Endodermal cell (in vitro differentiated cells): ENCODE measurements around the gene CGREF1. TPM values are rescaled to one million over a fixed set of nuclear protein-coding genes. Genes with fewer than 3 reads are reported as not detected.

ENCODE experiments used
- DNase-seq: peaks from one replicate; pipeline ENCODE4 v3.0.0-alpha.2; 2017
- H3K27ac ChIP-seq: 2 replicates; pipeline ENCODE4 v1.5.1; 2013; ENCODE audit warnings: mild to moderate bottlenecking, low read depth, low read length, moderate library complexity
- H3K27me3 ChIP-seq: 2 replicates; pipeline ENCODE4 v1.6.1; 2013; ENCODE audit warnings: mild to moderate bottlenecking, low read length, moderate library complexity; ENCODE audit not compliant: insufficient read depth, control insufficient read depth, poor library complexity, severe bottlenecking
- H3K36me3 ChIP-seq: 2 replicates; pipeline ENCODE4 v1.7.0; 2013; ENCODE audit warnings: mild to moderate bottlenecking, low read length, moderate library complexity; ENCODE audit not compliant: control insufficient read depth, insufficient read depth
- H3K4me1 ChIP-seq: one replicate; pipeline ENCODE4 v1.7.0; 2013; ENCODE audit warnings: low read length; ENCODE audit not compliant: control insufficient read depth, insufficient read depth
- H3K4me3 ChIP-seq: 2 replicates; pipeline ENCODE4 v1.5.1; 2013; ENCODE audit warnings: mild to moderate bottlenecking, low read length, moderate library complexity
- H3K9ac ChIP-seq: 2 replicates; pipeline ENCODE4 v1.6.1; 2013; ENCODE audit warnings: mild to moderate bottlenecking, low read length, moderate library complexity; ENCODE audit not compliant: poor library complexity, severe bottlenecking; ENCODE audit errors: extremely low read depth
- H3K9me3 ChIP-seq: 2 replicates; pipeline ENCODE4 v1.6.1; 2013; ENCODE audit warnings: mild to moderate bottlenecking, low read length, moderate library complexity; ENCODE audit not compliant: control insufficient read depth
- H3K27ac Mint-ChIP-seq: 2 replicates; pipeline ENCODE4 v1.8.0; 2020; ENCODE audit warnings: mixed read lengths
- H3K27me3 Mint-ChIP-seq: 2 replicates; pipeline ENCODE4 v1.8.0; 2021; ENCODE audit warnings: mild to moderate bottlenecking, mixed read lengths; ENCODE audit not compliant: insufficient read depth
- H3K36me3 Mint-ChIP-seq: 2 replicates; pipeline ENCODE4 v1.8.0; 2020; ENCODE audit warnings: low read depth, mixed read lengths
- H3K4me1 Mint-ChIP-seq: 2 replicates; pipeline ENCODE4 v1.8.0; 2020; ENCODE audit warnings: mixed read lengths
- H3K4me3 Mint-ChIP-seq: 2 replicates; pipeline ENCODE4 v1.8.0; 2020; ENCODE audit warnings: mild to moderate bottlenecking, moderate library complexity, mixed read lengths
- H3K9me3 Mint-ChIP-seq: 2 replicates; pipeline ENCODE4 v1.8.0; 2020; ENCODE audit warnings: mild to moderate bottlenecking, mixed read lengths
- WGBS, 2 experiments: methylation state at CpG; one replicate each; pipeline versions ENCODE4 v1.1.5 to v1.1.7; 2013; ENCODE audit warnings: missing lambda C conversion rate in 2 of 2, mixed read lengths in 1 of 2; ENCODE audit not compliant: insufficient coverage in 1 of 2, insufficient read length in 1 of 2; 5-methylcytosine and 5-hydroxymethylcytosine counted together
- long read RNA-seq, 4 experiments: library from polyadenylated mRNA in 2 of 4; library from RNA in 1 of 4; library from capped mRNA in 1 of 4; stranded (forward) in 3 of 4; unstranded in 1 of 4; transcript quantifications; one replicate each; pipeline ENCODE4 v2.0.0, GENCODE V29; 2020 to 2021; ENCODE audit warnings: inconsistent platforms in 1 of 4
- polyA plus RNA-seq, 2 experiments: library from polyadenylated mRNA; stranded (reverse); fragments of 50-300 nt; gene quantifications; one replicate each; pipeline ENCODE4 v1.2.3, GENCODE V29; 2013
- total RNA-seq, 2 donors: library from RNA; stranded (reverse); fragmentation: NEBNext Ultra II Directional in 1 of 2; extraction: Animal tissue kit (Norgen Biotek cat#: 25700) in 1 of 2; gene quantifications; 2 replicates in 1 of 2; 3 replicates in 1 of 2; pipeline ENCODE4 v1.2.1, GENCODE V29; 2021
- TF ChIP-seq, protein P1 (sequence below): fragments of 200-600 bp; sonication (generic); conservative IDR thresholded peaks from 2 replicates; pipeline ENCODE4 v1.5.0; 2021; ENCODE audit warnings: antibody characterized with exemption, mild to moderate bottlenecking

Gene CGREF1, protein sequence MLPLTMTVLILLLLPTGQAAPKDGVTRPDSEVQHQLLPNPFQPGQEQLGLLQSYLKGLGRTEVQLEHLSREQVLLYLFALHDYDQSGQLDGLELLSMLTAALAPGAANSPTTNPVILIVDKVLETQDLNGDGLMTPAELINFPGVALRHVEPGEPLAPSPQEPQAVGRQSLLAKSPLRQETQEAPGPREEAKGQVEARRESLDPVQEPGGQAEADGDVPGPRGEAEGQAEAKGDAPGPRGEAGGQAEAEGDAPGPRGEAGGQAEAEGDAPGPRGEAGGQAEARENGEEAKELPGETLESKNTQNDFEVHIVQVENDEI
- under 1 TPM; 0.20 to 0.33 TPM for total RNA-seq
- polyA plus RNA-seq (2013, experiment 1 of 2): 2.0 TPM
- polyA plus RNA-seq (2013, experiment 2 of 2): 1.4 TPM
- long read RNA-seq, experiment 1: 0 reads
- long read RNA-seq, experiment 2: 0 reads
- long read RNA-seq, experiment 3: 0 reads
- long read RNA-seq, experiment 4: 0 reads

DNA sequence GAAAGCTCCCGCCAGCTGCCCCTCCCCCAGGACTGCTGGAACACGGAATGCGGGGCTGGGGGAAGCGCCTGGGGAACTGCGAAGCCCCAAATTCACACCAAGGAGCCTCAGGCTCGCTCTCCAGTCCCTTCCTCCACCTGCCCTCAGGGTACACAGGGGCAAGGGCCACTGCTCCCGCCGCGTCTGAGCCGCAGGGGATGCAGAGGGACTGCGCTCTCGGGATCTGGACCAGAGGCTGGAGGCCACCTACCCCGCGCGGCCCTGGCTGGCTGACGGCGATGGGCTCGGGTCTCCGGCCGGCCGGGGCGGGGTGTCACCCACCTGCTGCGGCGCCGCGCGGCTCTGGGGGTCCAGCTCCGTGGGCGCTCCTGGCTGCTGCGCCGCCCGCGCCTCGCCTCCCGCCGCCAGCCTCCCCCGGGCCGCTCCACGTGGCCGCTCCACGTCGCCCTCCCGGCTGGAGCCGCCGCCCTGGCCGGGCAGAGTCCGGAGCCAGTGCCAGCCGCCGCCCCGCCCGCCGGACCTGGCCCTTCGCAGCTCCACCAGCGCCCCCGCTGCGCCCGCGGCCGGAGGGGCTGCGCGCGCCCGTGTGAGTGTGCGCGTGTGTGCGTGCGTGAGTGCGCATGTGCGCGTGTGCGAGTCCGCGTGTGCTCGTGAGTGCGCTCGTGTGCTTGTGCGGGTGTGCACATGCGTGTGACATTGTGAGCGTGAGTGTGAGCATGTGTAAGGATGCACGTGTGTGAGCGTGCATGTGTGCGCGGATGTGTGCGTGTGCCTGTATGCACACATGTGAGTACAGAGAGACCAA, at the start of gene CGREF1:
Gene CGREF1 (minus strand): TSS at position 604 of the 805 bp plus-strand sequence. CDS start 14,762 bp downstream, outside the sequence.
- Histone ChIP-seq H3K27ac (no peak within 1 kb of the TSS), H3K9ac (no peak within 1 kb of the TSS), H3K36me3 (no peaks in the 10 kb centered on the region), H3K4me1 (no peaks in the 10 kb centered on the region), H3K9me3 (no peaks in the 10 kb centered on the region), H3K4me3 (peak within 1 kb of the TSS; percentile 58), H3K27me3 (peaks cover 69% of the 10 kb centered on the region)
- TF ChIP-seq, protein P1, sequence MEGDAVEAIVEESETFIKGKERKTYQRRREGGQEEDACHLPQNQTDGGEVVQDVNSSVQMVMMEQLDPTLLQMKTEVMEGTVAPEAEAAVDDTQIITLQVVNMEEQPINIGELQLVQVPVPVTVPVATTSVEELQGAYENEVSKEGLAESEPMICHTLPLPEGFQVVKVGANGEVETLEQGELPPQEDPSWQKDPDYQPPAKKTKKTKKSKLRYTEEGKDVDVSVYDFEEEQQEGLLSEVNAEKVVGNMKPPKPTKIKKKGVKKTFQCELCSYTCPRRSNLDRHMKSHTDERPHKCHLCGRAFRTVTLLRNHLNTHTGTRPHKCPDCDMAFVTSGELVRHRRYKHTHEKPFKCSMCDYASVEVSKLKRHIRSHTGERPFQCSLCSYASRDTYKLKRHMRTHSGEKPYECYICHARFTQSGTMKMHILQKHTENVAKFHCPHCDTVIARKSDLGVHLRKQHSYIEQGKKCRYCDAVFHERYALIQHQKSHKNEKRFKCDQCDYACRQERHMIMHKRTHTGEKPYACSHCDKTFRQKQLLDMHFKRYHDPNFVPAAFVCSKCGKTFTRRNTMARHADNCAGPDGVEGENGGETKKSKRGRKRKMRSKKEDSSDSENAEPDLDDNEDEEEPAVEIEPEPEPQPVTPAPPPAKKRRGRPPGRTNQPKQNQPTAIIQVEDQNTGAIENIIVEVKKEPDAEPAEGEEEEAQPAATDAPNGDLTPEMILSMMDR: no peak
- peaks cover 74% of the 10 kb centered on the region for H3K27me3 Mint-ChIP-seq
- peaks cover 13% of the 10 kb centered on the region for H3K4me1 Mint-ChIP-seq
- peaks cover 3% of the 10 kb centered on the region for H3K9me3 Mint-ChIP-seq
- no peaks in the 10 kb centered on the region for H3K36me3 Mint-ChIP-seq
- no peak within 1 kb of the TSS for H3K27ac Mint-ChIP-seq
- peak within 1 kb of the TSS; percentile 53 for H3K4me3 Mint-ChIP-seq
- DNase-seq: peak; percentile 76
- 10 to 46% methylated on average over 17 to 84 of the region's 84 CpGs for WGBS, 2 experiments

DNA sequence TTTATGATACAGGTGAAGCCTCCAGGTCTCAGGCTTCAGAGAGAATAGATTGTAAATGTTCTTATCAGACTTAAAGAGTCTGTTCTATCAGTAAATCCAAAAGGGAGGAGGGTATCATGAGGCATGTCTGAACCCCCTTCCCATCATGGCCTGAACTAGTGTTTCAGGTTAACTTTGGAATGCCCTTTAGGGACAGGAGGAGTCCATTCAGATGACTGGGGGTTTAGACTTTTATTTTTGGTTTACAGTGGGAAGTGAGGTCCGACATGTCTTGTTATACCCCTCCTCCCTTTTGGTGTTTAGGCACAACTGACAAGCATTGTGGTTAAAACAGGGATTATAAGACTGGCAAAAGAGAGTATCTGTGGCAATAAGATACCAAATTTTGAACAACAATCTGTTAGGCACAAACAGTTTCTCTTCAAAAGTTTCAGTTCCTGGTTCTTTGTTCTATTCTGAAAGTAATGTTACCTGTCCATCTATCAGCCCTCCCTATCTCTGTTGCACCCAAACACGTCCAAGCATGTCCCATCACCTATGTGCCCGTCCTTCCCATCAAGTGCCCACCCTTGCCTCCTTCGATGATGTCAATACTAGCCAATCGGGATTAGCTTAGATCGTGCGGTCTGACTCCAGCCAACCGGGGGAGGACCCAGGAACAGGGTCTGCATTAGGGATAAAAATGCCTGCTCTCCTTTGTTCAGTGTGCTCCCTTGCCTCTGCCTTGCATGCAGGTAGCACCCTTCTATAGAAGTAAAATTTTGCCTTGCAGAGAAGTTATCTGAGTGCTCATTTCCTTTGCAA, 46.2 kb upstream of the CGREF1 start:
- Histone ChIP-seq H3K4me3 (no peak overlapping the region), H3K9ac (no peak overlapping the region), H3K36me3 (no peaks in the 10 kb centered on the region), H3K9me3 (no peaks in the 10 kb centered on the region), H3K4me1 (no peaks in the 10 kb centered on the region), H3K27ac (no peak overlapping the region), H3K27me3 (peaks cover 2% of the 10 kb centered on the region)
- Mint-ChIP-seq H3K36me3 (no peaks in the 10 kb centered on the region), H3K9me3 (no peaks in the 10 kb centered on the region), H3K27me3 (peaks cover 3% of the 10 kb centered on the region), H3K4me1 (no peaks in the 10 kb centered on the region), H3K27ac (no peak overlapping the region), H3K4me3 (no peak overlapping the region)
- TF ChIP-seq, protein P1: no peak
- WGBS, 2 experiments: 91 to 94% methylated on average over 8 of the region's 8 CpGs
- DNase-seq: no peak
